B cell (primary cell): Measurements from ENCODE around the gene SHISA7. TPM values are rescaled to one million over a fixed set of nuclear protein-coding genes. Genes with fewer than 3 reads are reported as not detected.

Experiments
- ATAC-seq: fragments of 200-7000 bp; cut with Tn5 transposase; one replicate; pipeline ENCODE4 v1.10.0; 2021; ENCODE audit warnings: low read depth, mild to moderate bottlenecking, moderate number of reproducible peaks, moderate library complexity
- CTCF ChIA-PET: fragments of 350-600 bp; sonication (Branson Sonifier 250); formaldehyde crosslinking; loops from one replicate; lab custom pipeline; 2021; ENCODE audit warnings: antibody characterized with exemption, inconsistent platforms; lab: Charles Lee
- POLR2A ChIA-PET: fragments of 350-600 bp; sonication (Branson Sonifier 250); formaldehyde crosslinking; loops from one replicate; lab custom pipeline; 2021; ENCODE audit warnings: antibody characterized with exemption; lab: Charles Lee
- DNase-seq: peaks from one replicate; pipeline ENCODE4 v3.0.0; 2013
- H2AFZ ChIP-seq: 2 replicates; pipeline ENCODE4 v1.6.1; 2012; ENCODE audit warnings: mild to moderate bottlenecking, low read depth, low read length; ENCODE audit not compliant: insufficient read depth, poor library complexity, severe bottlenecking
- H3K27ac ChIP-seq, 2 donors: 1 replicate in 1 of 2; 2 replicates in 1 of 2; pipeline ENCODE4 v1.5.1; 2012 to 2013; ENCODE audit warnings: low read length in 2 of 2, mild to moderate bottlenecking in 2 of 2, moderate library complexity in 1 of 2
- H3K27me3 ChIP-seq, 4 experiments: fragments of 200-600 bp in 1 of 4; sonication (generic) in 1 of 4; replicated peaks in 1 of 4; 1 replicate in 2 of 4; 2 replicates in 2 of 4; pipeline versions ENCODE4 v1.6.1 to v1.7.0; 2013 to 2016; ENCODE audit warnings: low read length in 3 of 4, mild to moderate bottlenecking in 2 of 4, mixed read lengths in 1 of 4, moderate library complexity in 1 of 4; ENCODE audit not compliant: insufficient read depth in 4 of 4, control insufficient read depth in 3 of 4; ENCODE audit errors: control extremely low read depth in 1 of 4
- H3K36me3 ChIP-seq, 2 experiments: replicated peaks in 1 of 2; 1 replicate in 1 of 2; 2 replicates in 1 of 2; pipeline versions ENCODE4 v1.6.1 to v1.7.1; 2013; ENCODE audit warnings: low read length in 1 of 2; ENCODE audit not compliant: insufficient read depth in 2 of 2, control insufficient read depth in 1 of 2; ENCODE audit errors: control extremely low read depth in 1 of 2, extremely low read depth in 1 of 2
- H3K4me1 ChIP-seq, 2 donors: fragments of 200-600 bp in 1 of 2; sonication (generic) in 1 of 2; 1 replicate in 1 of 2; 2 replicates in 1 of 2; pipeline versions ENCODE4 v1.5.1 to v1.6.1; 2013 to 2017; ENCODE audit warnings: low read length in 2 of 2; ENCODE audit not compliant: control insufficient read depth in 2 of 2, insufficient read depth in 2 of 2
- H3K4me2 ChIP-seq: replicated peaks from 2 replicates; pipeline ENCODE3; 2012; ENCODE audit warnings: mild to moderate bottlenecking, low read depth, low read length; ENCODE audit not compliant: poor library complexity, severe bottlenecking
- H3K4me3 ChIP-seq, 5 experiments: fragments of 200-600 bp in 1 of 5; sonication (generic) in 1 of 5; 1 replicate in 3 of 5; 2 replicates in 2 of 5; pipeline versions ENCODE4 v1.5.1 to v1.7.0; 2011 to 2016; ENCODE audit warnings: low read length in 4 of 5, mild to moderate bottlenecking in 4 of 5, low read depth in 2 of 5, control low read depth in 1 of 5, moderate library complexity in 1 of 5; ENCODE audit not compliant: insufficient read depth in 1 of 5; ENCODE audit errors: control extremely low read depth in 1 of 5, extremely low read depth in 1 of 5
- H3K79me2 ChIP-seq: fragments of 200-600 bp; sonication (generic); one replicate; pipeline ENCODE4 v1.6.0; 2016; ENCODE audit warnings: low read length; ENCODE audit not compliant: control insufficient read depth, insufficient read depth
- H3K9ac ChIP-seq: fragments of 200-600 bp; sonication (generic); 2 replicates; pipeline ENCODE4 v1.6.1; 2017; ENCODE audit warnings: mild to moderate bottlenecking, low read length, moderate library complexity
- H3K9me3 ChIP-seq, 3 donors: one replicate each; pipeline versions ENCODE4 v1.6.1 to v1.7.1; 2013; ENCODE audit warnings: low read length in 2 of 3; ENCODE audit not compliant: control insufficient read depth in 2 of 3, insufficient read depth in 1 of 3; ENCODE audit errors: control extremely low read depth in 1 of 3
- H4K20me1 ChIP-seq: 2 replicates; pipeline ENCODE4 v1.6.0; 2012; ENCODE audit warnings: mild to moderate bottlenecking, low read length; ENCODE audit not compliant: insufficient read depth, control insufficient read depth, poor library complexity, severe bottlenecking
- H3K27ac Mint-ChIP-seq: one replicate; pipeline ENCODE4 v1.8.0; 2021; ENCODE audit warnings: mixed read lengths
- H3K27me3 Mint-ChIP-seq: one replicate; pipeline ENCODE4 v1.8.0; 2021; ENCODE audit warnings: mixed read lengths
- H3K4me1 Mint-ChIP-seq: one replicate; pipeline ENCODE4 v1.8.0; 2021; ENCODE audit warnings: mixed read lengths
- H3K4me3 Mint-ChIP-seq: one replicate; pipeline ENCODE4 v1.8.0; 2021; ENCODE audit warnings: mixed read lengths
- H3K9me3 Mint-ChIP-seq: one replicate; pipeline ENCODE4 v1.8.0; 2022; ENCODE audit warnings: mixed read lengths; ENCODE audit not compliant: insufficient read depth
- CTCF ChIP-seq: fragments of 200-600 bp; IDR thresholded peaks from one replicate; pipeline ENCODE4 v1.8.0; 2022; ENCODE audit warnings: antibody characterized with exemption, mild to moderate bottlenecking
- EZH2 ChIP-seq: IDR thresholded peaks from 2 replicates; pipeline ENCODE4 v1.6.1; 2012; ENCODE audit warnings: borderline replicate concordance, low read depth, mild to moderate bottlenecking, moderate library complexity, low read length; ENCODE audit not compliant: insufficient read depth, poor library complexity, severe bottlenecking
- WGBS: methylation state at CpG from one replicate; pipeline ENCODE4 v1.1.5; 2013; ENCODE audit warnings: missing lambda C conversion rate; ENCODE audit not compliant: insufficient coverage; 5-methylcytosine and 5-hydroxymethylcytosine counted together
- intact Hi-C: fragments of 100-400 bp; cut with micrococcal nuclease; formaldehyde crosslinking; loops from one replicate; pipeline ENCODE4 v1.10.0; 2022
- polyA plus RNA-seq: library from polyadenylated mRNA; depleted of rRNA; stranded (reverse); fragments of >200 nt; gene quantifications from 2 replicates; pipeline ENCODE4 v1.2.3, GENCODE V29; 2012
- total RNA-seq, 2 donors: library from RNA; stranded (reverse); fragments of 120-200 nt in 1 of 2; gene quantifications; 1 replicate in 1 of 2; 2 replicates in 1 of 2; pipeline versions ENCODE4 v1.2.3 to v1.2.4, GENCODE V29; 2013 to 2022

Gene SHISA7
- total and polyA plus RNA-seq, 2 donors (not counting 1 experiment from before 2014, with no cell fraction given): 0.06 TPM; not detected in 1

GRCh38 chr19:55406826-55407549 is 36.1 kb downstream of the SHISA7 start:
- Mint-ChIP-seq H3K27ac (peak overlapping the region; percentile 88), H3K9me3 (peaks cover 6% of the 10 kb centered on the region), H3K4me1 (peaks cover 32% of the 10 kb centered on the region), H3K4me3 (peak overlapping the region; percentile 98), H3K27me3 (no peaks in the 10 kb centered on the region)
- no peak for TF ChIP-seq EZH2
- TF ChIP-seq CTCF: no peak
- Histone ChIP-seq H3K79me2 (peaks cover 25% of the 10 kb centered on the region), H3K27me3 (no peaks in the 10 kb centered on the region), H3K4me3 (peak overlapping the region; percentile 32 to 89 (median 77)), H3K27ac (peak overlapping the region; percentile 99 to 100), H3K36me3 (peaks cover 0 to 39% of the 10 kb centered on the region in 2 experiments), H3K4me2 (peak overlapping the region; percentile 90), H3K9ac (peak overlapping the region; percentile 79), H3K9me3 (peaks cover 0 to 20% (median 3%) of the 10 kb centered on the region in 3 donors), H3K4me1 (peaks cover 11 to 25% of the 10 kb centered on the region in 2 donors), H2AFZ (peak overlapping the region; percentile 72), H4K20me1 (peaks cover 7% of the 10 kb centered on the region)
- DNase-seq: no peak
- CTCF ChIA-PET: interaction anchor here (1.0 kb wide), 1 partner anchor 9 kb away, joined by 3 read pairs; no protein-coding TSS in a partner anchor
- intact Hi-C loops: loop anchor here (5.0 kb wide), 4 partner anchors 55 to 235 kb away; partner anchors contain the start of genes C19orf85, FIZ1, ISOC2 and ZNF580
- POLR2A ChIA-PET: interaction anchor here (0.7 to 2.3 kb wide), 12 partner anchors 14 to 289 kb away, joined by 3 to 21 read pairs (median 8); partner anchors contain the start of genes KMT5C, PPP1R12C, PPP6R1 and TMEM238
- no peak for ATAC-seq
- 12% methylated on average over 32 of the region's 35 CpGs for WGBS
